Testis (tissue), 2 donors: ENCODE results near the gene RRAGB.

Experiments used
- POLR2A ChIP-seq: fragments of 450-650 bp; IDR thresholded peaks from one replicate; pipeline ENCODE4 v1.6.1; 2017; ENCODE audit warnings: antibody characterized with exemption, mild to moderate bottlenecking, moderate library complexity
- TF ChIP-seq, protein P1 (sequence below), 3 experiments: fragments of 450-650 bp in 2 of 3; fragments of 200-600 bp in 1 of 3; sonication (generic) in 1 of 3; IDR thresholded peaks; one replicate each; pipeline ENCODE4 v1.5.1; 2016 to 2019; ENCODE audit warnings: antibody characterized with exemption in 3 of 3, mild to moderate bottlenecking in 2 of 3, moderate library complexity in 1 of 3

- TF ChIP-seq, protein P1, sequence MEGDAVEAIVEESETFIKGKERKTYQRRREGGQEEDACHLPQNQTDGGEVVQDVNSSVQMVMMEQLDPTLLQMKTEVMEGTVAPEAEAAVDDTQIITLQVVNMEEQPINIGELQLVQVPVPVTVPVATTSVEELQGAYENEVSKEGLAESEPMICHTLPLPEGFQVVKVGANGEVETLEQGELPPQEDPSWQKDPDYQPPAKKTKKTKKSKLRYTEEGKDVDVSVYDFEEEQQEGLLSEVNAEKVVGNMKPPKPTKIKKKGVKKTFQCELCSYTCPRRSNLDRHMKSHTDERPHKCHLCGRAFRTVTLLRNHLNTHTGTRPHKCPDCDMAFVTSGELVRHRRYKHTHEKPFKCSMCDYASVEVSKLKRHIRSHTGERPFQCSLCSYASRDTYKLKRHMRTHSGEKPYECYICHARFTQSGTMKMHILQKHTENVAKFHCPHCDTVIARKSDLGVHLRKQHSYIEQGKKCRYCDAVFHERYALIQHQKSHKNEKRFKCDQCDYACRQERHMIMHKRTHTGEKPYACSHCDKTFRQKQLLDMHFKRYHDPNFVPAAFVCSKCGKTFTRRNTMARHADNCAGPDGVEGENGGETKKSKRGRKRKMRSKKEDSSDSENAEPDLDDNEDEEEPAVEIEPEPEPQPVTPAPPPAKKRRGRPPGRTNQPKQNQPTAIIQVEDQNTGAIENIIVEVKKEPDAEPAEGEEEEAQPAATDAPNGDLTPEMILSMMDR (IDR thresholded peaks at IDR 0.05), result no peak
- TF ChIP-seq POLR2A, result no peak
Measured at GRCh38 chrX:55742649-55743048, 25.1 kb downstream of the RRAGB start.
